ENCODE data around the gene DNAAF2. TPM values are rescaled to one million over a fixed set of nuclear protein-coding genes. Genes with fewer than 3 reads are reported as not detected.
"Not testable (repeated sequence)": the region's sequence is repeated elsewhere in the genome, so short reads cannot be mapped to it uniquely, and the experiment has no call there.

DNAAF2 gene
- total RNA-seq, 2 donors from 2014 or later: 9.3 to 11.6 TPM

DNA sequence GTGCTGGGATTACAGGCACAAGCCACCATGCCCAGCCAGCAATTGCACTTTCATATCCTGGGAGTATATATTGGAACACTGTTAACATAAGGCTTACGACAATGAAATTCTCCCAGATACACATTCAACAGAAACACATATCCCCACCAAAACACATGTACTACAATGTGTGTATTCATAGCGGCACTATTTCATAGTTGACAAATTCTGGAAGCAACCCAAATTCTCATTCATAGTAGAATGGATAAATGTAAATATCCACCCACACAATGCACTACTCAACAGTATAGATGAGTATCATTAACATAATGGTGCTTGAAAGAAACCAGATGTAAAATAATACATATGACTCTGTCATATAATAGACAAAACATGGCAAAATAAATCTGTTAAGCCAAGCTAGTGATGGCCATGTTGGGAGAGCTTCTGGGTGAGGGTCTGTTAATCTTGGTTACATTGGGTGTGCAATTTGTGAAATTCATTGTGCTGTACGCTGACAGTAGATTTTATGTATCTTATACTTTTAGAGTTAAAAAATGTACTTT is 2.6 kb upstream of the DNAAF2 start:
- H3K9me3 Mint-ChIP-seq: no peaks in the 10 kb centered on the region
- peak overlapping the region; percentile 98 for H3K27ac Mint-ChIP-seq
- H3K27me3 Mint-ChIP-seq: no peaks in the 10 kb centered on the region
- peaks cover 85% of the 10 kb centered on the region for H3K36me3 Mint-ChIP-seq (ENCODE audit: low read depth)
- peaks cover 33% of the 10 kb centered on the region for H3K4me1 Mint-ChIP-seq
- ATAC-seq (replicated peaks): no peak
- H3K4me3 Mint-ChIP-seq: peak overlapping the region; percentile 94

GRCh38 chr14:49636866-49637265 is 1.8 kb upstream of the DNAAF2 start:
- peak overlapping the region; percentile 98 for H3K27ac Mint-ChIP-seq
- no peak for ATAC-seq (replicated peaks)
- peak overlapping the region; percentile 94 for H3K4me3 Mint-ChIP-seq
- H3K27me3 Mint-ChIP-seq: no peaks in the 10 kb centered on the region
- peaks cover 79% of the 10 kb centered on the region for H3K36me3 Mint-ChIP-seq (ENCODE audit: low read depth)
- no peaks in the 10 kb centered on the region for H3K9me3 Mint-ChIP-seq
- peaks cover 27% of the 10 kb centered on the region for H3K4me1 Mint-ChIP-seq

DNA sequence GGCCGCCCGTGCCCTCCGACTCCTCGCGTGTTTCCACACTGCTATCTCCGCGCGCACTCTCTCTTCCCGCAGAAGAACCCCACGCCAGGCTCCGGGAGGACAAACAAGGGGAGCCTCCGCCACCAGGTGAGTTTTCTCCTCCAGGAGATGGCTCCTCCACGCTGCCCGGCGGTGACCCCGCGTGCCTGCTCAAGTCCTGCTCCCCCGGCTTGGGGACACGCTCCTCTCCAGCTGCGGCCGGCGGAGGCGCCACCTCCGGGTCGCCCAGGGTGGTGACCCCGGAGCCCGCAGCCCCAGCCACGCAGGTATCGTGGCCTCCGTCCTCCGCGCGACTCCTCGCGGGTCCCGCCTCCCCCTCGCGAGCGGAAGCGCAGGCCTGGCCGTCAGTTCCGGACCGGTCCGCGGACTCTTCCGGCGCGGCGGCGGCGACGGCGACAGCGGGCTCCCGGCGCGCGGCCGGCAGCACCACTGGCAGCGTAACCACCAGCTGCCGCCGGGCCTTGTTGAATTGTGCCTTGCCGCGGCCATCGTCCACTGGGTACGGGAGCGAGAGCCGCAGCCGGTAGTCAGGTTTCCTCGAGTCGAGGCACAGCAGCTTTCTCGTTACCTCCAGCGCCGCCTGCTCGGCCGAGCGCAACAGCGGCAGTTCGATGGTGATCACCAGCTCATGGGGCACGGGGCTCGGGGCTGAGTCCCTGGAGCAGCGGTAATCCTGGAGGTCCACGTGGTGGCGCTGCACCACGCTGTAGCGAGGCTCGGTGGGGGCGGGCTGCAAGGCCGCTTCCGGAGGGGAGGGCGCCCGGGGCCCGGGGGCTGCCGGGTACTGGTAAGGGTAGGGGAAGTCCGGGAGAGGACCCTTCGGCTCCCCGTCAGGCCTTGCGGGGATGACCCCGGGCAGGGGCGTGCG is 1.2 kb downstream of the DNAAF2 start:
- H3K9me3 Mint-ChIP-seq: no peaks in the 10 kb centered on the region
- H3K27me3 Mint-ChIP-seq: no peaks in the 10 kb centered on the region
- H3K4me3 Mint-ChIP-seq: peak overlapping the region; percentile 94
- H3K27ac Mint-ChIP-seq: peak overlapping the region; percentile 93
- peaks cover 21% of the 10 kb centered on the region for H3K4me1 Mint-ChIP-seq
- peaks cover 78% of the 10 kb centered on the region for H3K36me3 Mint-ChIP-seq (ENCODE audit: low read depth)
- peak; percentile 81 for ATAC-seq (replicated peaks)

DNA sequence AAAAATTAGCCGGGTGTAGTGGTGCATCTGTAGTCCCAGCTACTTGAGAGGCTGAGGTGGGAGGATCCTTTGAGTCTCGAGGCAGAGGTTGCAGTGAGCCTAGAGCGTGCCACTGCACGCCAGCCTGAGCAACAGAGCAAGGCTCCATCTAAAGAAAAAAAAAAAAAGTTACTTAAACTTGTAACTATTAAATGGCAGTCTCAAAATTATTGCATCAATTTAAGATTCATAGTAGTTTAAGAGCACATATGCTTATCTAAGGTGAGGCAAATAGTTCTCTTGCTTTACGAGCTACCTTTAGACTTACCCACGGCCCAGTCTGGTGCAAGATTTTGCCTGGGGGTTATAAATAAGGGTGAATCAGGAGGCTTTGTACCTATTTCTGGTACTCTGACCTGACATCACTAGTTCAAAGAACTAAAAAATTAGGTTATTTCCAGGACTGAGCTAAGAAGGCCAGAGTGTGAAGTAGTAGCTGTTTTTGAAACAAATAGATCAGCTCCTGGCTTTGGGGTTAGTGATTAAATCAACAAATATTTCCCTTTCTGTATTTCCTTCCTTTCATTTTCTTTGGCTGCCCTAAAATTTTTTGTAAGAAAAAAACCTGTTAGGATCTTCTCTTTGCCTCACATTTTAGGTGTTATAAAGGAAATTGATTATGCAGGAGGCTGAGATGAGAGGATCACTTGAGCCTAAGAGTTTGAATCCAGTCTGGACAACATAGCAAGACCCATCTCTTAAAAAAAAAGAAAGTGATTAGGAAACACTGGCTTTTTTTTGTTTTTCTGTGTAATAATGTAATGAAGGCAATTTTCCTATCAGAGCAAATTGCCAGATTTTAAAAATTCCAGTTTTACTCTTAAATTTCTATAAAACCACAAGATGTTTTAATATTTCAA is 10.9 kb downstream of the DNAAF2 start:
- H3K9me3 Mint-ChIP-seq: no peaks in the 10 kb centered on the region
- H3K36me3 Mint-ChIP-seq (ENCODE audit: low read depth): peaks cover 94% of the 10 kb centered on the region

DNA sequence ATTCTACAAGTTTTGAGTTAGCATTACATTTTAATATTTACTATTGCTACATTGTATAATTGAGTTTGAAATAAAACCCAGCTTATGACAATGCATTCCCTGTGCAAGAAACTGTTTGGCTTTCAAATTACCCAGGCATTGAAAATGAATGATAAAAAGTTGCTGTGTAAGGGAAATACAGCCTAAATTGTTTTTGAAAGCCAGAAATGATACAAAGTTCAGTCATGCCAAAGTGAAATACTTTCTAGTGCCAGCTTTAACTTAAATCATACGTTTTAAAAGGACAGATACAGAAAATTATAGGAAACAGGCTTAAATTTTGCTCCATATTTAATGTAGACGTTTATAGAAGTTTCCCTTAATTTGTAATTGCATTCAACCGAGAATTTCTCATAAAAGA is 11.7 kb downstream of the DNAAF2 start:
- Mint-ChIP-seq H3K27me3 (no peaks in the 10 kb centered on the region), H3K9me3 (no peaks in the 10 kb centered on the region), H3K27ac (peak overlapping the region; percentile 87), H3K4me1 (peaks cover 15% of the 10 kb centered on the region), H3K4me3 (peak overlapping the region; percentile 95), H3K36me3 (ENCODE audit: low read depth) (peaks cover 94% of the 10 kb centered on the region)
- ATAC-seq (replicated peaks): no peak

More for the DNA sequence above, 10.9 kb downstream of the DNAAF2 start:
- Mint-ChIP-seq H3K27me3 (no peaks in the 10 kb centered on the region), H3K27ac (peak overlapping the region; percentile 87), H3K4me1 (peaks cover 8% of the 10 kb centered on the region), H3K4me3 (peak overlapping the region; percentile 95)
- ATAC-seq (replicated peaks): peak; percentile 25

DNA sequence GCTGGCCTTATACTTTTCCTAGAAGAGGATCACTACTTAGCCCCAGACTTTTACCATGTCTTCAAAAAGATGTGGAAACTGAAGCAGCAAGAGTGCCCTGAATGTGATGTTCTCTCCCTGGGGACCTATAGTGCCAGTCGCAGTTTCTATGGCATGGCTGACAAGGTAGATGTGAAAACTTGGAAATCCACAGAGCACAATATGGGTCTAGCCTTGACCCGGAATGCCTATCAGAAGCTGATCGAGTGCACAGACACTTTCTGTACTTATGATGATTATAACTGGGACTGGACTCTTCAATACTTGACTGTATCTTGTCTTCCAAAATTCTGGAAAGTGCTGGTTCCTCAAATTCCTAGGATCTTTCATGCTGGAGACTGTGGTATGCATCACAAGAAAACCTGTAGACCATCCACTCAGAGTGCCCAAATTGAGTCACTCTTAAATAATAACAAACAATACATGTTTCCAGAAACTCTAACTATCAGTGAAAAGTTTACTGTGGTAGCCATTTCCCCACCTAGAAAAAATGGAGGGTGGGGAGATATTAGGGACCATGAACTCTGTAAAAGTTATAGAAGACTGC is 12.9 kb downstream of the DNAAF2 start:
- Mint-ChIP-seq H3K4me3 (peak overlapping the region; percentile 95), H3K9me3 (no peaks in the 10 kb centered on the region), H3K27me3 (no peaks in the 10 kb centered on the region), H3K4me1 (peaks cover 19% of the 10 kb centered on the region), H3K27ac (peak overlapping the region; percentile 99), H3K36me3 (ENCODE audit: low read depth) (peaks cover 95% of the 10 kb centered on the region)
- ATAC-seq (replicated peaks): no peak

DNA sequence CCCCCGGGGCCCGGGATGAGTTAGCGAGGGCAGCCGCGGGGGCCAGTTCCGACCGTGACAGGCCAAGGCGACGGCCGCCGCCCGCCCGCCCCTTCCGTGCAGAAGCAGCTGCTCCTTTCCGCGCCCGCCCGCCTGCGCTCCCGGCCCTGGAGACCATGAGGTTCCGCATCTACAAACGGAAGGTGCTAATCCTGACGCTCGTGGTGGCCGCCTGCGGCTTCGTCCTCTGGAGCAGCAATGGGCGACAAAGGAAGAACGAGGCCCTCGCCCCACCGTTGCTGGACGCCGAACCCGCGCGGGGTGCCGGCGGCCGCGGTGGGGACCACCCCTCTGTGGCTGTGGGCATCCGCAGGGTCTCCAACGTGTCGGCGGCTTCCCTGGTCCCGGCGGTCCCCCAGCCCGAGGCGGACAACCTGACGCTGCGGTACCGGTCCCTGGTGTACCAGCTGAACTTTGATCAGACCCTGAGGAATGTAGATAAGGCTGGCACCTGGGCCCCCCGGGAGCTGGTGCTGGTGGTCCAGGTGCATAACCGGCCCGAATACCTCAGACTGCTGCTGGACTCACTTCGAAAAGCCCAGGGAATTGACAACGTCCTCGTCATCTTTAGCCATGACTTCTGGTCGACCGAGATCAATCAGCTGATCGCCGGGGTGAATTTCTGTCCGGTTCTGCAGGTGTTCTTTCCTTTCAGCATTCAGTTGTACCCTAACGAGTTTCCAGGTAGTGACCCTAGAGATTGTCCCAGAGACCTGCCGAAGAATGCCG is 13.7 kb downstream of the DNAAF2 start:
- Mint-ChIP-seq H3K4me3 (peak overlapping the region; percentile 95), H3K27ac (peak overlapping the region; percentile 99), H3K9me3 (no peaks in the 10 kb centered on the region), H3K36me3 (ENCODE audit: low read depth) (peaks cover 99% of the 10 kb centered on the region), H3K4me1 (peaks cover 19% of the 10 kb centered on the region), H3K27me3 (no peaks in the 10 kb centered on the region)
- ATAC-seq (replicated peaks): peak; percentile 7

GRCh38 chr14:49620182-49621113 is 14.6 kb downstream of the DNAAF2 start, which contains the start of the genes MGAT2 and RPL36AL:
TSS of gene MGAT2 (plus strand) at chr14:49620799. CDS start at chr14:49621269, 470 bp downstream.
TSS of gene RPL36AL (minus strand) at chr14:49620626. CDS start at chr14:49619104, 1,522 bp downstream.
- H3K4me1 Mint-ChIP-seq: peaks cover 19% of the 10 kb centered on the region

DNA sequence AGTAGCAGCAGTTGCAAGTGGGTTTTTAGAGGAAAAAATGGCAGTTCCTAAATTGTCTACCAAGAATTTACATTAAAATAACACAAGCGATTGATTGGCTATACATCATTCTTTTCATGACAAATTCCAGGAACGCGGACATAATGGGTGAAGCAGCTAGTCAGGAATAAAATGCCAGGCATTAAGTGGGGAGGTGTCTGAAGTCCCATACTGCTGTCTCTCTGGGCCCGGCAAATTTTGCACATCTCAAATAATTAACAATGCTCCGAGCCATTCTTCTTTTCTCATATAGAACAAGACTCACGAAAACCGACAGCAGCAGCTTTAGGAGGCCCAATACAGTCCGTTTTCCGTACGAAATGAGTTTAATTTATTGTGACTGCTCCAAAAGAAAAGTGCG is 15.3 kb downstream of the DNAAF2 start:
- peaks cover 19% of the 10 kb centered on the region for H3K4me1 Mint-ChIP-seq
- H3K27me3 Mint-ChIP-seq: no peaks in the 10 kb centered on the region
- peaks cover 93% of the 10 kb centered on the region for H3K36me3 Mint-ChIP-seq (ENCODE audit: low read depth)
- no peak for ATAC-seq (replicated peaks)
- H3K4me3 Mint-ChIP-seq: peak overlapping the region; percentile 95
- peak overlapping the region; percentile 99 for H3K27ac Mint-ChIP-seq
- H3K9me3 Mint-ChIP-seq: no peaks in the 10 kb centered on the region

More at GRCh38 chr14:49620182-49621113, 14.6 kb downstream of the DNAAF2 start, which contains the start of the genes MGAT2 and RPL36AL:
- H3K27me3 Mint-ChIP-seq: no peaks in the 10 kb centered on the region
- H3K27ac Mint-ChIP-seq: peak within 1 kb of the TSS; percentile 99
- H3K36me3 Mint-ChIP-seq (ENCODE audit: low read depth): peaks cover 99% of the 10 kb centered on the region
- ATAC-seq (replicated peaks): peak; percentile 90
- H3K4me3 Mint-ChIP-seq: peak within 1 kb of the TSS; percentile 95
- no peaks in the 10 kb centered on the region for H3K9me3 Mint-ChIP-seq

DNA sequence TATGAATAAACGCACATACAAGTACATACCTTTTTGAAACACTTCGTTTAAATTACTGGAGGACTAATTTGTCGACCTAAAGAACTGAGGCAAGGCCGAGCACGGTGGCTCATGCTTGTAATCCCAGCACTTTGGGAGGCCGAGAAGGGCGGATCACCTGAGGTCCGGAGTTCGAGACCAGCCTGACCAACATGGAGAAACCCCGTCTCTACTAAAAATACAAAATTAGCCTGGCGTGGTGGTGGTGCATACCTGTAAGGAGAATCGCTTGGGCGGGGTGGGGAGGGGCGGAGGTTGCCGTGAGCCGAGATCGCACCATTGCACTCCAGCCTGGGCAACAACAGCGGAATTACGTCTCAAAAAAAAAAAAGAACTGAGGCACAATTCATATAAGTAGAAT is 15.8 kb downstream of the DNAAF2 start:
- H3K36me3 Mint-ChIP-seq (ENCODE audit: low read depth): peaks cover 92% of the 10 kb centered on the region
- peaks cover 19% of the 10 kb centered on the region for H3K4me1 Mint-ChIP-seq
- not testable (repeated sequence) for H3K27me3 Mint-ChIP-seq; H3K9me3 Mint-ChIP-seq; ATAC-seq (replicated peaks)
- H3K4me3 Mint-ChIP-seq: peak overlapping the region; percentile 95
- peak overlapping the region; percentile 99 for H3K27ac Mint-ChIP-seq

GRCh38 chr14:49617852-49618519 is 17.1 kb downstream of the DNAAF2 start:
- Mint-ChIP-seq H3K27ac (peak overlapping the region; percentile 99), H3K36me3 (ENCODE audit: low read depth) (peaks cover 84% of the 10 kb centered on the region), H3K4me1 (peaks cover 19% of the 10 kb centered on the region), H3K27me3 (no peaks in the 10 kb centered on the region), H3K9me3 (no peaks in the 10 kb centered on the region), H3K4me3 (peak overlapping the region; percentile 95)
- no peak for ATAC-seq (replicated peaks)

DNA sequence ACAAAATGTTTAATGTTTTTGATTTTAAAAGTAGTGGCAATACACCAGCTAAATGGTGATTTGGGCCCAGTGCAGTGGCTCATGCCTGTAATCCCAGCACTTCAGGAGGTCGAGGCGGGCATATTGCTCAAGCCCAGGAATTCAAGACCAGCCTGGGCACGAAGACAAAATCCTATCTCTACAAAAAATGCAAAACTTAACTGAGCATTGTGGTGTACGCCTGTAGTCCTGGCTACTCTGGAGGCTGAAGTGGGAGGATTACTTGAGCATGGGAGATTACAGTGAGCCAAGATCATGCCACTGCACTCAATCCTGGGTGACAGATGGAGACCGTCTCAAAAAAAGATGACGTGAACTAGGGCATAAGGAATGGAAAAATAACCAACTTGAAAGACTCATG is 19.3 kb downstream of the DNAAF2 start:
- Mint-ChIP-seq H3K27me3 (no peaks in the 10 kb centered on the region), H3K4me1 (peaks cover 11% of the 10 kb centered on the region), H3K36me3 (ENCODE audit: low read depth) (peaks cover 69% of the 10 kb centered on the region), H3K9me3 (no peaks in the 10 kb centered on the region), H3K4me3 (no peak overlapping the region), H3K27ac (peak overlapping the region; percentile 48)
- no peak for ATAC-seq (replicated peaks)

Measured in activated T-helper 17 cell treated with anti-CD3 and anti-CD28 coated beads, Interleukin-2, amount 50 U/mL, for 72 hours (primary cell).